H9 (cell line): ENCODE measurements around the gene IGLON5. TPM values are rescaled to one million over a fixed set of nuclear protein-coding genes. Genes with fewer than 3 reads are reported as not detected.

ENCODE experiments used
- DNase-seq: peaks from one replicate; pipeline ENCODE4 v3.0.0-alpha.2; 2017
- H2AFZ ChIP-seq: one replicate; pipeline ENCODE4 v1.6.1; 2013; ENCODE audit warnings: mild to moderate bottlenecking, low read length, control low read depth, moderate library complexity
- H2AK5ac ChIP-seq: 2 replicates; pipeline ENCODE4 v1.6.1; 2013; ENCODE audit warnings: low read length, control low read depth, mixed read lengths; ENCODE audit not compliant: insufficient read length
- H2BK120ac ChIP-seq: one replicate; pipeline ENCODE4 v1.6.1; 2013; ENCODE audit warnings: low read depth, mild to moderate bottlenecking, low read length, control low read depth, inconsistent platforms; ENCODE audit not compliant: poor library complexity, severe bottlenecking
- H2BK12ac ChIP-seq: 2 replicates; pipeline ENCODE4 v1.6.1; 2013; ENCODE audit warnings: low read length, control low read depth, mixed read lengths, low read depth; ENCODE audit not compliant: insufficient read length
- H2BK15ac ChIP-seq: 2 replicates; pipeline ENCODE4 v1.6.1; 2013; ENCODE audit warnings: low read depth, low read length, control low read depth
- H2BK20ac ChIP-seq: one replicate; pipeline ENCODE4 v1.6.1; 2013; ENCODE audit warnings: low read depth, mild to moderate bottlenecking, low read length, control low read depth, inconsistent platforms; ENCODE audit not compliant: poor library complexity, severe bottlenecking
- H2BK5ac ChIP-seq: 2 replicates; pipeline ENCODE4 v1.6.1; 2013; ENCODE audit warnings: low read length, control low read depth, mixed read lengths; ENCODE audit not compliant: insufficient read length
- H3K14ac ChIP-seq: 2 replicates; pipeline ENCODE4 v1.6.1; 2013; ENCODE audit warnings: low read length, control low read depth; ENCODE audit not compliant: insufficient read depth
- H3K18ac ChIP-seq: 2 replicates; pipeline ENCODE4 v1.6.1; 2013; ENCODE audit warnings: low read depth, mild to moderate bottlenecking, mixed read lengths, low read length, control low read depth; ENCODE audit not compliant: insufficient read length
- H3K23ac ChIP-seq: 2 replicates; pipeline ENCODE4 v1.6.1; 2013; ENCODE audit warnings: low read length, control low read depth, mixed read lengths, low read depth; ENCODE audit not compliant: insufficient read length
- H3K23me2 ChIP-seq: 2 replicates; pipeline ENCODE4 v1.6.1; 2013; ENCODE audit warnings: low read depth, mild to moderate bottlenecking, mixed read lengths, low read length, control low read depth; ENCODE audit not compliant: insufficient read length, poor library complexity, severe bottlenecking
- H3K27ac ChIP-seq: 2 replicates; pipeline ENCODE4 v1.5.1; 2013; ENCODE audit warnings: low read length, control low read depth, mixed read lengths, low read depth; ENCODE audit not compliant: insufficient read length
- H3K27me3 ChIP-seq: 2 replicates; pipeline ENCODE4 v1.6.1; 2013; ENCODE audit warnings: low read length, control low read depth, inconsistent platforms; ENCODE audit not compliant: insufficient read depth
- H3K4ac ChIP-seq: 2 replicates; pipeline ENCODE4 v1.6.1; 2013; ENCODE audit warnings: low read depth, mild to moderate bottlenecking, control low read depth, inconsistent platforms, low read length, moderate library complexity
- H3K4me1 ChIP-seq: 2 replicates; pipeline ENCODE4 v1.6.1; 2013; ENCODE audit warnings: low read length, control low read depth, inconsistent platforms; ENCODE audit not compliant: insufficient read depth
- H3K4me2 ChIP-seq: 2 replicates; pipeline ENCODE4 v1.6.1; 2013; ENCODE audit warnings: low read length, control low read depth, mixed read lengths; ENCODE audit not compliant: insufficient read length, insufficient read depth
- H3K56ac ChIP-seq: 2 replicates; pipeline ENCODE4 v1.6.1; 2013; ENCODE audit warnings: low read depth, mild to moderate bottlenecking, mixed read lengths, low read length, control low read depth; ENCODE audit not compliant: insufficient read length
- H3K79me1 ChIP-seq: 2 replicates; pipeline ENCODE4 v1.6.1; 2013; ENCODE audit warnings: low read depth, mild to moderate bottlenecking, moderate library complexity, low read length, control low read depth, inconsistent platforms; ENCODE audit not compliant: insufficient read depth, poor library complexity, severe bottlenecking
- H3K79me2 ChIP-seq: 2 replicates; pipeline ENCODE4 v1.6.1; 2013; ENCODE audit warnings: low read length, control low read depth, inconsistent platforms; ENCODE audit not compliant: insufficient read depth
- H3K9ac ChIP-seq: 2 replicates; pipeline ENCODE4 v1.6.1; 2013; ENCODE audit warnings: low read length, control low read depth, mixed read lengths; ENCODE audit not compliant: insufficient read length; ENCODE audit errors: extremely low read depth
- H3K9me3 ChIP-seq: one replicate; pipeline ENCODE4 v1.6.1; 2013; ENCODE audit warnings: low read depth, low read length, inconsistent platforms; ENCODE audit not compliant: control insufficient read depth
- H3T11ph ChIP-seq: one replicate; pipeline ENCODE4 v1.6.1; 2013; ENCODE audit warnings: mild to moderate bottlenecking, low read length, control low read depth, inconsistent platforms
- H4K20me1 ChIP-seq: one replicate; pipeline ENCODE4 v1.6.1; 2013; ENCODE audit not compliant: control insufficient read depth, insufficient read length, insufficient read depth
- H4K5ac ChIP-seq: 2 replicates; pipeline ENCODE4 v1.6.1; 2013; ENCODE audit warnings: low read depth, mild to moderate bottlenecking, mixed read lengths, low read length, control low read depth; ENCODE audit not compliant: insufficient read length
- H4K8ac ChIP-seq: replicated peaks from 2 replicates; pipeline ENCODE4 v1.6.1; 2013; ENCODE audit warnings: low read length, control low read depth, mixed read lengths, low read depth; ENCODE audit not compliant: insufficient read length
- H4K91ac ChIP-seq: 2 replicates; pipeline ENCODE4 v1.6.1; 2013; ENCODE audit warnings: low read depth, mild to moderate bottlenecking, moderate library complexity, mixed read lengths, low read length, control low read depth; ENCODE audit not compliant: insufficient read length
- H3K27ac Mint-ChIP-seq, 3 experiments: 2 replicates in 2 of 3; 3 replicates in 1 of 3; pipeline ENCODE4 v1.8.0; 2020 to 2021; ENCODE audit warnings: mixed read lengths in 3 of 3, mild to moderate bottlenecking in 1 of 3, moderate library complexity in 1 of 3
- H3K27me3 Mint-ChIP-seq: 2 replicates; pipeline ENCODE4 v1.8.0; 2021; ENCODE audit warnings: low read depth, mild to moderate bottlenecking, moderate library complexity, mixed read lengths
- H3K36me3 Mint-ChIP-seq, 3 experiments: 2 replicates in 2 of 3; 3 replicates in 1 of 3; pipeline ENCODE4 v1.8.0; 2020 to 2021; ENCODE audit warnings: low read depth in 3 of 3, mixed read lengths in 3 of 3; ENCODE audit not compliant: insufficient read depth in 1 of 3
- H3K4me1 Mint-ChIP-seq, 2 experiments: 2 replicates each; pipeline ENCODE4 v1.8.0; 2020; ENCODE audit warnings: mixed read lengths in 2 of 2
- H3K4me3 Mint-ChIP-seq, 2 experiments: 2 replicates in 1 of 2; 3 replicates in 1 of 2; pipeline ENCODE4 v1.8.0; 2020 to 2021; ENCODE audit warnings: mild to moderate bottlenecking in 2 of 2, mixed read lengths in 2 of 2, moderate library complexity in 1 of 2
- H3K9me3 Mint-ChIP-seq, 2 experiments: 2 replicates in 1 of 2; 3 replicates in 1 of 2; pipeline ENCODE4 v1.8.0; 2020; ENCODE audit warnings: mild to moderate bottlenecking in 2 of 2, mixed read lengths in 2 of 2, moderate library complexity in 1 of 2
- WGBS: extraction: QIAGEN DNeasy Blood & Tissue Kit; methylation state at CpG from one replicate; pipeline ENCODE4 v1.1.7; 2013; ENCODE audit warnings: missing lambda C conversion rate, low lambda C conversion rate, mixed read lengths; ENCODE audit not compliant: insufficient read length; ENCODE audit errors: extremely low coverage; 5-methylcytosine and 5-hydroxymethylcytosine counted together
- total RNA-seq: library from RNA; stranded (reverse); gene quantifications from 2 replicates; pipeline ENCODE4 v1.2.1, GENCODE V29; 2021
- TF ChIP-seq, protein P1 (sequence below): fragments of 200-600 bp; sonication (generic); conservative IDR thresholded peaks from 3 replicates; pipeline ENCODE4 v1.8.0; 2021; ENCODE audit warnings: antibody characterized with exemption, mild to moderate bottlenecking

The IGLON5 gene
- total RNA-seq, 1 experiment from 2014 or later, result 41.4 TPM

DNA sequence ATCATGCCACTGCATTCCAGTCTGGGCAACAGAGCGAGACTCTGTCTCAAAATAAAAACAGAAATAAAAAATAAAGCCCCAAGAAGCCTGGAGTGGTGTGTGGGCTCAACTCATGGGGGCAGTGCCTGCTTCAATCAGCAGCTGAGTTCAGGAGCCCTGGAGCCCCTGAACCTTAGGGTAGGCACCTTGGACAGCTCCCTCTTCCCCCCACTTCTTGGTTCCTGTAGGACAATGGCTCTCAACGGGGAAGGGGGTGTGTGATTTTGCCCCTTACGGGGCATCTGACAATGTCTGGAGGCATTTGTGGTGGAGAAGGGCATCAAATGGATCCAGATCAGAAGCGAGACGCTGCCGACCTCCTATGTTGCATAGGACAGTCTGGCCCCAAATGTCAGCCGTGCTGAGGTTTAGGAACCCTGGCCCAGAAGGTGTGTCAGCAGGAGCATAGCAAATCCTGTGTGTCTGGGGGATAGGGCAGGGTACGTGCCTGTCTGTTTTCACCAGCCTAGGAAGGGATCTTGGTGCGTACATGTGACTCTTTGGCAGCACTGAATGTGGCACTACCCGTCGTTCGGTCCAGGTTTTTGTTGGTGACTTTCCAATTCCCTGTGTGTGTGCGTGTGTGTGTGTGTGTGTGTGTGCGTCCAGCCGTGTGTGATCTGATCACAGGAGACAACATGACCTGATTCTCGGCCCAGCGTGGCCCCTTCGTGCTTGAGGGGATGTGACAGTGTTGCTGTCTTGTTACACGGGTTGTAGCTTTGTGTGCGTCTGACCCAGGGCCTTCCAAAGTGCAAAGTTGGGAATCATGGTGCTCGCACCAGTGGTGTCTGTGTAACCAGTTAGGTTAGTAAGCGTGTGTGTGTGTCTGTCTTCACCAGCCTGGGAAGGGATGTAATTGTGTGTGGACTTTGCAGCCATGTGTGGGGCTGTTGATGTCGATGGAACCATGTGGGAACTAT lies 7.5 kb downstream of the IGLON5 start:
- H3K56ac ChIP-seq, result no peak overlapping the region
- Mint-ChIP-seq H3K27ac (peak overlapping the region in 2 of 3 experiments; percentile 3 to 8; a peak in 2 of 7 replicates), H3K36me3 (peaks cover 6 to 15% (median 14%) of the 10 kb centered on the region in 3 experiments; a peak in 6 of 7 replicates), H3K4me3 (no peak overlapping the region), H3K9me3 (peaks cover 0 to 6% of the 10 kb centered on the region in 2 experiments; a peak in 2 of 5 replicates), H3K4me1 (peaks cover 4 to 9% of the 10 kb centered on the region in 2 experiments; a peak in 3 of 4 replicates), H3K27me3 (peaks cover 5% of the 10 kb centered on the region)
- no peaks in the 10 kb centered on the region for H3K79me2 ChIP-seq
- no peaks in the 10 kb centered on the region for H3K27me3 ChIP-seq
- H3K4me2 ChIP-seq, result no peak overlapping the region
- no CpG with 5 or more reads among the region's 23 CpGs for WGBS
- H3K4ac ChIP-seq, result no peak overlapping the region
- H3K14ac ChIP-seq, result no peak overlapping the region
- DNase-seq, result no peak
- no peak overlapping the region for H2BK12ac ChIP-seq
- H2BK120ac ChIP-seq, result no peak overlapping the region
- no peak overlapping the region for H4K8ac ChIP-seq
- H3K9ac ChIP-seq, result no peak overlapping the region
- H3K23me2 ChIP-seq, result no peaks in the 10 kb centered on the region
- no peak overlapping the region for H2BK15ac ChIP-seq
- H3K18ac ChIP-seq, result no peak overlapping the region
- H3K79me1 ChIP-seq, result no peaks in the 10 kb centered on the region
- H4K91ac ChIP-seq, result no peak overlapping the region
- no peak overlapping the region for H2AFZ ChIP-seq
- H3K27ac ChIP-seq, result no peak overlapping the region
- TF ChIP-seq, protein P1, sequence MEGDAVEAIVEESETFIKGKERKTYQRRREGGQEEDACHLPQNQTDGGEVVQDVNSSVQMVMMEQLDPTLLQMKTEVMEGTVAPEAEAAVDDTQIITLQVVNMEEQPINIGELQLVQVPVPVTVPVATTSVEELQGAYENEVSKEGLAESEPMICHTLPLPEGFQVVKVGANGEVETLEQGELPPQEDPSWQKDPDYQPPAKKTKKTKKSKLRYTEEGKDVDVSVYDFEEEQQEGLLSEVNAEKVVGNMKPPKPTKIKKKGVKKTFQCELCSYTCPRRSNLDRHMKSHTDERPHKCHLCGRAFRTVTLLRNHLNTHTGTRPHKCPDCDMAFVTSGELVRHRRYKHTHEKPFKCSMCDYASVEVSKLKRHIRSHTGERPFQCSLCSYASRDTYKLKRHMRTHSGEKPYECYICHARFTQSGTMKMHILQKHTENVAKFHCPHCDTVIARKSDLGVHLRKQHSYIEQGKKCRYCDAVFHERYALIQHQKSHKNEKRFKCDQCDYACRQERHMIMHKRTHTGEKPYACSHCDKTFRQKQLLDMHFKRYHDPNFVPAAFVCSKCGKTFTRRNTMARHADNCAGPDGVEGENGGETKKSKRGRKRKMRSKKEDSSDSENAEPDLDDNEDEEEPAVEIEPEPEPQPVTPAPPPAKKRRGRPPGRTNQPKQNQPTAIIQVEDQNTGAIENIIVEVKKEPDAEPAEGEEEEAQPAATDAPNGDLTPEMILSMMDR, result no peak; the same call in 2 of the 3 replicates
- H2AK5ac ChIP-seq, result no peak overlapping the region
- H3K9me3 ChIP-seq, result no peaks in the 10 kb centered on the region
- H4K5ac ChIP-seq, result no peak overlapping the region
- H2BK5ac ChIP-seq, result no peak overlapping the region
- no peak overlapping the region for H3K23ac ChIP-seq
- H2BK20ac ChIP-seq, result no peak overlapping the region
- no peaks in the 10 kb centered on the region for H4K20me1 ChIP-seq
- H3K4me1 ChIP-seq, result no peaks in the 10 kb centered on the region; the same call in 1 of the 2 replicates
- no peak overlapping the region for H3T11ph ChIP-seq
